ENCODE data around the gene CARD10.

- TF ChIP-seq CTCF (IDR thresholded peaks at IDR 0.05) (peak; percentile 36 to 83 (median 80)), POLR2A (IDR thresholded peaks at IDR 0.05) (peak in 1 of 2 donors; percentile 20)
Measured at GRCh38 chr22:37561212-37562048, 42.2 kb upstream of the CARD10 start.
